ENCODE results near the gene CCN5.

Gene CCN5

GRCh38 chr20:44745122-44745597 lies 30.0 kb downstream of the CCN5 start:
- Histone ChIP-seq H3K4me3 (replicated peaks; ENCODE audit: insufficient read depth, low read length) (no peak overlapping the region), H3K27me3 (ENCODE audit: insufficient read depth, poor library complexity, severe bottlenecking) (peaks cover 12% of the 10 kb centered on the region), H3K27ac (replicated peaks) (no peak overlapping the region)
- TF ChIP-seq CTCF (IDR thresholded peaks at IDR 0.05; ENCODE audit: insufficient read depth, low read length) (no peak), SPI1 (IDR thresholded peaks at IDR 0.05; ENCODE audit: borderline replicate concordance, low read depth) (no peak), REST (IDR thresholded peaks at IDR 0.05; ENCODE audit: insufficient replicate concordance, low read depth) (no peak), POLR2AphosphoS5 (IDR thresholded peaks at IDR 0.05; ENCODE audit: low read depth) (no peak), GABPA (IDR thresholded peaks at IDR 0.05; ENCODE audit: low read depth) (no peak)
- DNase-seq (ENCODE audit: low read depth in 1 of 2, low spot score in 1 of 2) = no peak

GRCh38 chr20:44745598-44746366 lies 30.6 kb downstream of the CCN5 start, which contains the start of gene KCNK15:
KCNK15 (plus strand) TSS chr20:44745865; CDS start chr20:44745911, 46 bp downstream.
- peaks cover 12% of the 10 kb centered on the region for H3K27me3 ChIP-seq (ENCODE audit: insufficient read depth, poor library complexity, severe bottlenecking)
- DNase-seq (ENCODE audit: low read depth in 1 of 2, low spot score in 1 of 2) = peak; percentile 26 to 34
- peak within 1 kb of the TSS; percentile 31 for H3K4me3 ChIP-seq (replicated peaks; ENCODE audit: insufficient read depth, low read length)
- TF ChIP-seq CTCF (IDR thresholded peaks at IDR 0.05; ENCODE audit: insufficient read depth, low read length) (no peak), SPI1 (IDR thresholded peaks at IDR 0.05; ENCODE audit: borderline replicate concordance, low read depth) (no peak), POLR2AphosphoS5 (IDR thresholded peaks at IDR 0.05; ENCODE audit: low read depth) (no peak), GABPA (IDR thresholded peaks at IDR 0.05; ENCODE audit: low read depth) (no peak), REST (IDR thresholded peaks at IDR 0.05; ENCODE audit: insufficient replicate concordance, low read depth) (no peak)
- no peak within 1 kb of the TSS for H3K27ac ChIP-seq (replicated peaks)

- no peak for DNase-seq (ENCODE audit: low read depth in 1 of 2, low spot score in 1 of 2)
- TF ChIP-seq GABPA (IDR thresholded peaks at IDR 0.05; ENCODE audit: low read depth) (no peak), CTCF (IDR thresholded peaks at IDR 0.05; ENCODE audit: insufficient read depth, low read length) (no peak), SPI1 (IDR thresholded peaks at IDR 0.05; ENCODE audit: borderline replicate concordance, low read depth) (no peak), REST (IDR thresholded peaks at IDR 0.05; ENCODE audit: insufficient replicate concordance, low read depth) (no peak), POLR2AphosphoS5 (IDR thresholded peaks at IDR 0.05; ENCODE audit: low read depth) (no peak)
- Histone ChIP-seq H3K4me3 (replicated peaks; ENCODE audit: insufficient read depth, low read length) (peak overlapping the region; percentile 31), H3K27ac (replicated peaks) (no peak overlapping the region), H3K27me3 (ENCODE audit: insufficient read depth, poor library complexity, severe bottlenecking) (peaks cover 12% of the 10 kb centered on the region)
Measured at GRCh38 chr20:44746367-44747165, 31.4 kb downstream of the CCN5 start.

Data from HL-60 (cell line).